GM12891 (cell line): ENCODE results near the gene PUS1.

Experiments
- POLR2A ChIP-seq: IDR thresholded peaks from 2 replicates; pipeline ENCODE4 v1.6.1; 2011; ENCODE audit warnings: low read depth, low read length, control low read depth
- POLR2AphosphoS5 ChIP-seq: IDR thresholded peaks from 2 replicates; pipeline ENCODE4 v1.6.1; 2011; ENCODE audit warnings: low read depth, low read length, control low read depth

DNA sequence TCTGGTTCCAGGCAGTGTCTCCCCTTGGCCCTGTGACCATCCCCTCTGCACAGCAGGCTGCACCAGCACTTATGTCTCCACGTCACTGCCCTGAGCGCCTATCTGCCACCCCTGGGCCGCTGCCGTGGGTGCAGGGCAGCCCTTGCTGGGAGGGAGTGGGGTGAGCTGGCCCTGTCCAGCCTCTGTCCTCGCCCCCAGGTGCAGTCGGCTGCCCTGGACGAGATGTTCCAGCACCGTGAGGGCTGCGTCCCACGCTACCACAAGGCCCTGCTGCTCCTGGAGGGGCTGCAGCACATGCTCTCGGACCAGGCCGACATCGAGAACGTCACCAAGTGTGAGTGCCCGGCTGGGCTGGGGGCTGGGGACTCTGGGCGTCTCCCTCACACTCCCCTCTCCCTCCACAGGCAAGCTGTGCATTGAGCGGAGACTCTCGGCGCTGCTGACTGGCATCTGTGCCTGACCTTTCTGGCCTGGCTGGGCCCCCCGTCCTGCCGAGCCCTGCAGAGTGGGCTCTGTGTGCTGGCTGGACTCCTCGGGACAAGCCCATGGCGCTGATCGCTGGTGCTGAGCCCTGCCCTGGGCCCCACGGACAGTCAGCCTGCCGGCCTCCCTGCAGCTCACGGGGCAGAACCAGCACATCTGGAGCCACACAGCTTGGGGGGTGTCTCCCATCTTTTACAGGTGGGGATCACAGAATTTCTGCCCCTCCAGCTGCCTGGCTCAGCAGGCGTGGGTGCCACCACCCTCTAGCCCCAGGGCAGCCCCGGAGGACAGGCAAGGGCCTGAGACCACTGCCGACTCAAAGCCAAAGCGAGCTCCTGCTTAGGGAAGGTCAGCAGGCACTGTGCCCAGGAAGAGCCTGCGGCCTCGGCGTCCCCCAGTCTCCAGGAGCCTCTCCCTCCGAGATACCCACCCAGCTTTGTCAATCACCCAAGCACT lies 7.9 kb upstream of the PUS1 start:
- no peak for TF ChIP-seq POLR2AphosphoS5
- no peak for TF ChIP-seq POLR2A
